ENCODE data around the gene SCAI. TPM values are rescaled to one million over a fixed set of nuclear protein-coding genes. Genes with fewer than 3 reads are reported as not detected.
"Not testable (repeated sequence)": the region's sequence is repeated elsewhere in the genome, so short reads cannot be mapped to it uniquely, and the experiment has no call there.

SCAI gene
- total RNA-seq, 1 donor from 2014 or later: 50.5 TPM

DNA sequence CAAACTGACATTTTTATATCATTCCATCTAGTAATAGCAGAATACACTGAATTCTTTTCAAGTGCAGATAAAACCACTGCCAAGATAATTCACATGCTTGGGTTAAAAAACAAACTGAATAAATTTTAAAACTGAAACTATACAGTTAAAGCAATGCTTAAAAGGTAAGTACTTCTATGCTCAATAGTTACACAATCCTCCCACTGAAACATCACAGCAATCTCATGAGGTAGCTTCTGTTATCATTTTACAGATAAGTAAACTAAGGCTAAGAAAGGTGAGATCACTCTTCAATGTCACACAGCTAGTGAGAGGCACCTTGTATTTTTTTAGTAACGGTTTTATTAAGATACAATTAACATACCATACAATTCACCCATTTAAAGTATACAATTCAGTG lies 189.1 kb downstream of the SCAI start:
- no peak for FAIRE-seq
- DNase-seq (ENCODE audit: low spot score in 2 of 2): no peak

DNA sequence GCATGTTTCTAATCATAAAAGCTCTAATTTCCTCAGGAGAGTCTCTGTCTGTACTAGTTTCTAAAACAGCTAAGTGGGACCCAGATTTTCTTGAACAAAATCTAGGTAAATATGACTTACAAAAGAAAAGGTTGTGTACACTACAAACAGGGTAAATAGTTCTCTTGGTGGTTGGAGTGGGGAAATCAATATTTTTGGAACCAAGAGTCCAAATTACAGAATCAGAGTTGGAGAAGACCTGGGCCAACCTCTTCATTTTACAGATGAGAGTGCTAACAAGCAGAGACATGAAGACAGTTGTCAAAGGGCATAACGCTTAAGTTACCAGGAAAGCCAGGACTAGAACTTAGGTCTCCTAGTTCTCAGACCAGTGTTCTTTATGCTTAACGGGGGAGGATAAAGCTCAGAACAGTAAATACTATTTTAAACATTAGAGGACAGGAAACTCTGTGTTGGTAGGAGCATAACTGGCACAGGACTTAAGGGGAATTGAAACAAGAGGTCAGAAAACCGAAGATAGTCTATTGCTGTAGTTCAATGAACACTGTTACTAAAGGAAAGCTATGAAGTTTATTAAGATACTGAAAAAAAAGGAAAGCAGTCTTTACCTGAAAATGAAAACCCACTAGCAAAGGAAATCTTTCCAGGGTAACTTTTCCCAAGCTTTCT lies 193.1 kb downstream of the SCAI start:
- DNase-seq (ENCODE audit: low spot score in 2 of 2) (no peak), FAIRE-seq (no peak)

DNA sequence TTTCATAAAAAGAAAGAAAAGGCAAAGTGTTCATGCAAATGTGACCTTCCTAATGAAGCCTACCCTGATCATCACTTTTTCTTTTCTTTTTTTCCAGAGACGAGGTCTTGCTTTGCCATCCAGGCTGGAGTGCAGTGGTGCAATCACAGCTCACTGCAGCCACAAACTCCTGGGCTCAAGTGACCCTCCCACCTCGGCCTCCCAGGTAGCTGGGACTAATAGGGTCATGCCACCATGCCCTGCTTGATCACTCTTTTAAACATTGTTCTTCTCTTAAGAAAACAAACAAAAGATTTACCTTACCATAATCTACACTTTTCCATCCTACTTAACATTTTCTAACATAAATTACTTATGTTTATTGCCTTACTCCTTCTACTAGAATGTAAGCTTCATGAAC lies 193.9 kb downstream of the SCAI start:
- FAIRE-seq: no peak
- DNase-seq (ENCODE audit: low spot score in 2 of 2): no peak

DNA sequence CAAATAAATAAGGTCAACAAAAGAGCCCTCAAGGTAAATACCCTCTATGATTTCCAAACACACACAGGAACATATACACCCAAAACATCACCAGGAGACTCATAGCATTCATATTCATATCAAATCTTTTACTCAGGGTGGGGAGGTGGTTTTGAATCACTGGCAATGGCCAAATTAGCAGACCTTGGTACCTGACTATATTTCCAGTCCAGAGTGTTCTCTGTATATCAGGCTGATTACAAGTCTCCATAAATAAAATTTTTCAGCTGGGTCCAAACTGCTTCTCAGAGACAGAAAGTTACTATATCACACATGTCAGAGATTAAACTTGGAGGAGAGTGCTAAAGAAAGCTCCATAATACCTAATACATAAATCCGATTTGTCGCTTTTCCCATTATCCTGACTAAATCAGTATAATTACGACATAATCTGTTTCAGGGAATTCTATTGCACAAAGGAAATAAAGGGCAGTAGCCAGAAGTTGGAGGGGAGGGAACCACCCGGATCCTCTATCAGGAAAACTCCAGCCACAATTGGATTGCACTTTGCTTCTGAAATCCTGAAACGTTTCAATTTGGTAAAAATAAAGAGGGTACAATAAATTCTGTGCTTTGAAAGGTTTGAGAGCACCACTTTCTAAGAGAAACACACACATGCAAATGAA lies 195.5 kb downstream of the SCAI start:
- DNase-seq (ENCODE audit: low spot score in 2 of 2) (no peak), FAIRE-seq (no peak)

DNA sequence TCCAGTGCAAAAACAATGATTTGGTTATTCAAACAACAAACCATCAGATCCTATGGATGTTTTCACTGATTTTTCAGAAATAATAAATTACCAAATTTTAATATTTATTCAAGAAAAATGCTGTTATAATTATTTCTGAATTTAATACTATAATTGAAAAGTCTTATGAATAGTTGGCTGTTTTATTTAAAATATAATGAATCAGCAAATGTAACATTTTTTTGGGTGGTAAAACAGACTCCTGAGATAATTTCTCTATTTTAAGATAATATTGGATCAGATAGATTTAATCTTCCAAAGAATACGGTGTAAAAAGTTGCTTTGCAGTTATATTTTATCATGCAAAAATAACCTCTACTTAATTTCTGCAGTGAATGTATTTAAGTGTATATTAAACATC lies 197.2 kb downstream of the SCAI start:
- FAIRE-seq (no peak), DNase-seq (ENCODE audit: low spot score in 2 of 2) (no peak)

DNA sequence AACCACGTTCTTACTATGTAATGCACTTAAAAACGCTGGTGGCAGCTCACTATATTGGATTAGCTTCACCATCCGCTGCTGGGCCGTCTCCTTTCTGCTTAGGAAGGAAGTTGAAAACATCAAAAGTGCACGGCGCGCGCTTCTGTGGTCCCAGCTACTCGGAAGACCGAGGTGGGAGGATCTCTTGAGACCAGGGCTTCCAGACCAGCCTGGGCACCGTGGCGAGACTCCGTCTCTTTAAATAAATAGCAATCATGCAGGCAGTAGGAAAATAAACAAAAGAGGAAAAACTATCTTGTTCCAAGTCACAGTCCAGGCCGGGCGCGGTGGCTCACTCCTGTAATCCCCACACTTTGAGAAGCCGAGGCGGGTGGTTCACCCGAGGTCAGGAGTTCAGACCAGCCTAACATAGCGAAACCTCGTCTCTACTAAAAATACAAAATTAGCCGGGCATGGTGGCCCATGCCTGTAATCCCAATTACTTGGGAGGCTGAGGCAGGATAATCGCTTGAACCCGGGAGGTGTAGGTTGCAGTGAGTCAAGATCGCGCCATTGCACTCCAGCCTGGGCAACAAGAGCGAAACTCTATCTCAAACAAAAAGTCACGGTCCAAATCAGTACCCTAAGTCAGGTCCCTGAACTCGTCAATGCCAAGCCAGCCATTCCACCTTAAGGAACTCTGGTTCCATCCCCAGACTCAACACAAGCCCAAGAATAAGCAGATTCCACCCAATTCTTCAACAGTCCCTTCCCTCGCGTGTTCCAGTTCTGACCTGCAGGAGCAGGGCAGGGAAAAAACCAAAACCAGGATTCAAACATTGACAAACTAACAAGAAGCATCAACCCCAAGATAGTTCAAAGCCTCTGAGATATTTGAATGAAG lies 201.4 kb downstream of the SCAI start:
- DNase-seq (ENCODE audit: low spot score in 2 of 2): peak in 1 of 2 donors; percentile 30
- no peak for FAIRE-seq

DNA sequence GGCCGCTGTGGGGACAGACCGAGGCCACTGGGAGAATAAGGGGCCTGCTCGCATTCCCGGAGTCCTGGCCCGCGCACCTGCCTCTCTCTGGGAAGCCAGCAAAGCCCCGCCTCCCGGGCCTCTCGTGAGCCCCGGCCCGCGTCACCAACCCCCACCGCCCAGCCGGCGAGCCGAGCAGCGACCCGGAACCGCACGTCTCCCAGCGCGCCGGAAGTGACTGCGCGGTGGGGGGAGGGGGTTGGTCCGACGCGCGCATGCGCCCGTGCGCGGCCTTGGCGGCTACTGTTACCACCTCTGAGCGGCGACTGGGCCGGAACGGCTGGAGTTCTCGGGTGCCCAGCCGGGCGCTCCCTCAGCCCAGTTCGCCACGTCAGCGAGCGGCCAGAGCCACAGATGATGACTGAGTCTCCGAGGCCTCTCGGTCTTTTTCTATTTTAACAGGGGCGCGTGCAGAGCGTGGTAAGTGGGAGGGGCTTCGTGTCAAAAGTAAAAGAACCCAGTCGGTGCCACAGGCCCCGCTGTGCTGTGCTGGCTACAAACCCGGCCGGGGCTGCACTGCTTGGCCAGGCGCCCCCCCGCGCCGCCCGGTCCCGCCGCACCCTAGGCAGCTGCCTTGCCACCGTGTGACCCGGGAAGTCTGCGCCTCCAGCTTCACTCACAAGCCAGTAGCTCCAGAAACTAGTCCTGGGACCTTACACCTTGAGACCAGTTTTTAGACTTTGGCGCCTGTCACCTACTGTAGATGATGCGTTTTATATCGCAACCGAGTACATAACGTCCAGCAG lies 202.2 kb downstream of the SCAI start, which contains the start of gene GOLGA1:
Gene GOLGA1, minus strand, starts transcription at position 190 of the 785 bp plus-strand sequence. CDS start 2,372 bp downstream, outside the sequence.
- FAIRE-seq: no peak
- peak; percentile 94 to 96 for DNase-seq (ENCODE audit: low spot score in 2 of 2)

DNA sequence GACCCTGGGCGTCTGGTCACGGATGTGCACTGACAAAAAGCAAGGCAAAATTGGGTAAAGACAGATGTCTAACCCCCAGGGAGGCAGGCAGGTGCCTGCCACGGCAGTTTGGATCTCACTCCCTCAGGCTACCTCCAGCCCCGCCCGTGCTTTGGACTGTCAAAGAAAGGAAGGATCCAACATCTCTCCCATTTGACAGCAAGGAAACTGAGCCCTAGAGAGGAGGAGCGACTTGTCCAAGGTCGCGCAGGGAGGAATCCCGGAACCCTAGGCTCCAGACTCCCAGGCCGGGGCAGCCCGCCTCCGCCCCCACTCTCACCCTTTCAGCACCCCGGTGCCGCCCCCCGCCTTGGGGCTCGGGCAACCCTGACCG lies 202.8 kb downstream of the SCAI start:
- FAIRE-seq (no peak), DNase-seq (ENCODE audit: low spot score in 2 of 2) (peak in 1 of 2 donors; percentile 8)

DNA sequence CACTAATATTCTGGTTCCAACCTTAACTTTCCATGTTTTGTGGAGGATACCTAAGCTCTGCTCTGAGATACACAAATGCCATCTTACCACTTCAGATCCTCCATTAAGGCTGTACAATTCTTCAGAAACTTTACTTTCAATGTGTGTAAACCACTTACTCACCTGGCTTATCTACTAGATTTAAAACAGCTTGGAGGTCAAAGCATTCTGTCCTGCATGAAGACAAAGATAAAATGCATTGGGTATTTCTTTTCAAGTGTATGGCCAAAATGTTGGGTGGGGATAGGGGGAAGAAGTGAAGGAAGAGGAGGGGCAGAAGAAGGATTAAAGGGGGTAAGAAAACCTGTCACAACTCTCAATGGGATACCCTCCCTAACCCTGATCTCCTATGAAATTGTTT lies 203.4 kb downstream of the SCAI start:
- DNase-seq (ENCODE audit: low spot score in 2 of 2) (no peak), FAIRE-seq (no peak)

DNA sequence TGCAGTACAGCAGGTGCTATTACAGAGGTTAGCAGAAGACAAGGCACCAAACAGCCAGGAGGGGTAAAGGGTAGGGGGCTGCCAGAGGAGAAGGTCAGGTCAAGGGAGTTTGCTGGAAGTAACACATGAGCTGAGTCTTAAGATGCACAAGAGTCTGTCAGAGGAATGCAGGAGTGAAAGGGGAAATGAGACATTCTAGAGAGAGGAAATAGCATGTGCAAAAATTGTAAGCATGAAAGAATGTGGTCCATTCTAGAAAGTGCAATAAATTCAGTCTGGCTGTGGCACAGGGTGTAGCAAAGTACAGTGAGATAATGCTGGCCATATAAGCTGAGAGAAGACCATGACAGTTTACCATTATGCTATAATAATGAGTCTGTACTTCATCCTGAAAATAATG lies 209.0 kb downstream of the SCAI start:
- no peak for FAIRE-seq
- DNase-seq (ENCODE audit: low spot score in 2 of 2): no peak

DNA sequence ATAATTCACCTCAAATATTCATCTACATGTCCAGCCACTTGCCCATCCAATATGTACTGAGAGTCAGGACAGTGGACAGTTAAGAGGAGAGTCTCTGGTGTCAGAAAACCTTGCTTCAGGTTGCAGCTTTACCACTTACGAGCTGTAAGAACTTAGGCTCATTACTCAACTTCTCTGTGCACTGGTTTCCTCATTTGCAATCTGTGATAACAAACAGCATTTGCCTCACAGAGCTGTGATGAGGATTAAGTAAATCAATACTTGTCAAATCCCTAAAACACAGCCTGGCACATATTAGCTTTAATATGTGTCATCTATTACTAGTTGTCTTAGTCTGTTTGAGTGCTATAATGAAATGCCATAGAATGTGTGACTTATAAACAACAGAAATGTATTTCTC lies 211.0 kb downstream of the SCAI start:
- DNase-seq (ENCODE audit: low spot score in 2 of 2) (no peak), FAIRE-seq (no peak)

DNA sequence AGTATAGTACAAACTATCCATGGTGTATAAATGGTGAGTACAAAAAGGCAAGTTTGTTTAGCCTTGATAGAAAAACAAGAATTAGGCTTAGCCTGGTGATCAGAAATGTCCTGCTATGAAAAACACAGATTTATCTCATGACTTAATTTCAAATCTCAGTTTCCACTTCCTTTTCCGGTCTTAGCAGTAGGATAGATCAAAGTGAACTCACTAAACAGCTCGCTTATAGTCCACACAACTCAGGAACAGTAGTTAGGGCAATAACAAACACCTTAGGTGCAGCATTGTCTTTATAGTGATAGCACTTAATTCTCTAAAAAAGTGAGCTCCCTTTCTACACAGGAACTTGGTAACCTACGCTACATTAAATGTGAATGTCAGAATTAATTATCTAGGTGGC lies 213.9 kb downstream of the SCAI start:
- DNase-seq (ENCODE audit: low spot score in 2 of 2): no peak
- FAIRE-seq: no peak

DNA sequence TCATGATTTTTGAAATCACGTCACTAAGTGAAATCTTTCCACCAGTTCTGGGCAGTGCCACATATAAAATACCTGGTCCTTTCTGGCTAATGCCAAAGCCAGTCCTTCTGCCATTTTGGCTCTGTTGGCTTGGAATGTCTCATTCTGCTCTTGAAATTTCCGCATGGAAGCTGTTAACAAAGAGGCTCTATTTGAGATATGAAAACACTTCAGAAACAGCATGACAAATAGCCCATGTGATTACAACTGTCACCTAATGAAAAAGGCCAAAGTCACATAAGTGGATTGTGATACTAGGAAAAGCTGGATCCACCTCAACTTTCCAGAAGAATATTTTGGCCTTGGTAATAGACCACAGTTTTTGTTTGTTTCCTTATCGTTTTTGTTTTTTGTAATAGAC lies 215.2 kb downstream of the SCAI start:
- FAIRE-seq (no peak), DNase-seq (ENCODE audit: low spot score in 2 of 2) (no peak)

DNA sequence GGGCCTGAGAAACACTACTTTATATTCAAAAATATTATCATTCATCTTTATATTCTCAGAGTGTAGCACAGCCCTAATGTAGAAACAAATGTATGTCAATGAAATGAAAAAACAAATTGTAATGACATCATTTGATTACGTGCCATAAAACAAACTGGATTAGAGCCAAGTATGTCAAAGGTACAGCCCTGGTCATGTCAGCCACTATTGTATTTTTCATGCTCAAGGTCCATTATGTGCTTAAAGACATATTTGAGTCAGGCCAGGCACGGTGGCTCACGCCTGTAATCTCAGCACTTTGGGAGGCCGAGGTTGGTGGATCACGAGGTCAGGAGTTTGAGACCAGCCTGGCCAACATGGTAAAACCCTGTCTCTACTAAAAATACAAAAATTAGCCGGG lies 222.9 kb downstream of the SCAI start:
- not testable (repeated sequence) for DNase-seq (ENCODE audit: low spot score in 2 of 2); FAIRE-seq

DNA sequence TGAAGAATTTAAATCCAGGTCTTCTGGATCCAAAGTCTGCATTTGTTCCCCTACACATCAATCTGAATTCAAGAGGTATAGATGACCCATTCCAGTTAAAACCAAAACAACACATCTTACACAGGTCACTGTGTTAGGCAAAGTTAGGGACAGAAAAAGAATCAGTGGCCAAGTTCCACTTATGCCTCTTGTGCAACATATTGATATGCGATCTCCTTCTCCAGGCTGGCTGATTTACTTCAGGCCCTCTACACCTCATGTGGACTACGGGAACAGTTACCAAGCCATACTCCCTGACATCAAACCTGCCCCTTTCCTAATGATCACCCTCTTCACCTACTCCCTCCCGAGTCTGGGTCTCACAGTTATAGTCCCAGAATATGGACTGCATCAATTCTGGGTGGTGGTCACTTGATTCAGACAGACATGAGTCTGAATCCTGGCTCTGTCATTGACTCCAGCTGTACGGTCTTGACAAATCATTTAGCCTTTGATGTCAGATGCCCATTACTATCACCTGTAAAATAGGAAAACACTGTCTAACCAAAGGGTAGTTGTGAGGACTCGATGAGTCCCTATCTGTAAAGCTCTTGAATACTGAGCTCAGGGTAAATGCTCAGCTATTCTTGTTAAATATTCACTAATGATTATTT lies 228.4 kb downstream of the SCAI start:
- DNase-seq (ENCODE audit: low spot score in 2 of 2): no peak

DNA sequence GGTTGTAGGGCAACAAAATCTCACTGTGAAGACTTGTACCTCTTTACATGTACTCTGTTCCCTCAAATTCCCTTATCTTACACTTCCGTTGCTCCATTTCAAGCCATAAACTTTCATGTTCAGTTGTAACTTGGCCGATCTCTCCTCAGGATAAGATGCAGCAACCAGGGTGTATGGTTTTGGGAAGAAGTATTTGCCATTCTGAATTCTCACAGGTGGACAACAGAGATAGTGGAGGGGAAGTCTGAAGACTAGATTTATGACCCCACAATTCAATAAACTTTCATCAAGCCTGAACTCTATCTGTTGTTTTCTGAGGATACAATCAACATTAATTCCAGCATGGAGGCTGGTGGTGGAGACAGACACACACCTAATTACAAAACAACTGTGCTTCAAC lies 229.9 kb downstream of the SCAI start:
- FAIRE-seq (no peak), DNase-seq (ENCODE audit: low spot score in 2 of 2) (no peak)

More for the DNA sequence above, 228.4 kb downstream of the SCAI start:
- no peak for FAIRE-seq

DNA sequence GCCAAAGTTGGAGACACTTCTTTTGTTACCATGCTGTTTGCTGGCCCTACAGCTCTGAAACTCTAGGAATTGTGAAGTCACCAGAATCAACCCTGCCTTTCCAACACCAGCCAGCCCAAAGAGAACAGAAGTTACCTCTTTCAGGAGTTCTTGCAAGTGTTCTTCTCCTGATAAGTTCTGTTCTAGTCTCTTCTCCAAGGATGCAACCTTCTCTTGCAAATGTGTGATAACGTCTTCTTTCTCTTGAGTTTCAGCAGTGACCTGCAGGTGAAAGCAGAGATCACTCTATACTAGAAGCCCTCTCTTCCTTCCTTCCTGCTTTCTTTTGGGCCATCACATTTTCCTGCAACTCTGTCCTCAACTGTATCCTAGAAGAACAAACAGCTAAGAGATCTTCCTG lies 231.6 kb downstream of the SCAI start:
- FAIRE-seq (no peak), DNase-seq (ENCODE audit: low spot score in 2 of 2) (no peak)

DNA sequence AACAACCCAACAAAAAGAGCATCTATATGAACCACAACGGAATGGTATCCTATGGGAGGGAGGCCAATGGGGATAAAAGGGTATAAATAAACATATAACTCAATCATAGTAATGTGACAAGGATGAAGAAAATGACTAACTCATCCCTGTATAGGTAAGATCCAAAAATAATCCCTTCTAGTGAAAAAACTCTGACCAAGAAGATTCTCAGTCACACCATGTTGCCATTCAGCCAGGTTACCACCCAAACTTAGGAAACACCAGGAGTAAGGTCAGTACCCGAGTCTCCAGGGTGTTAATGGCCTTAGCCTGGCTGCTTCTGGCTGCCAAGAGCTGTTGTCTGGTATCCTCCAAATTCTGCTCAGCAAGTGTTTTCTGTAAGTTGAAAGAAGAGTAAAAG lies 235.2 kb downstream of the SCAI start:
- FAIRE-seq: no peak
- no peak for DNase-seq (ENCODE audit: low spot score in 2 of 2)

DNA sequence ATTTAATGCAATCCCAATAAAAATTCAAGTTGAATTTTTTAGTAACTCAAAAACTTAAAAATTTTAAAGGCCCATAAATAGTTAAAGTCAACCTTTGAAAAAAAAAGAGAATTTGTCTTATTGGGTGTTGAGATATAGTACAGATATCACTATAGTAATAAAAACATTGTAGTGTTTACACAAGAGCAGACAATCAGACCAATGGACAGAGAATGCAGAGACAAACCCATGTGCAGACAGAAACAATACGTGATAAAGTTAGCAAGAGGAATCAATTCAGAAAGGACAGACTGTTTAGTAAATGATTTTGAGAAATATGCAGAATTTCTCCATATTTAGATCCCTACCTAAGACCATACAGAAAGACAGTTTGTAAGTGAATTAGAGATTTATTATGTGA lies 236.4 kb downstream of the SCAI start:
- DNase-seq (ENCODE audit: low spot score in 2 of 2) (no peak), FAIRE-seq (peak; percentile 17)

DNA sequence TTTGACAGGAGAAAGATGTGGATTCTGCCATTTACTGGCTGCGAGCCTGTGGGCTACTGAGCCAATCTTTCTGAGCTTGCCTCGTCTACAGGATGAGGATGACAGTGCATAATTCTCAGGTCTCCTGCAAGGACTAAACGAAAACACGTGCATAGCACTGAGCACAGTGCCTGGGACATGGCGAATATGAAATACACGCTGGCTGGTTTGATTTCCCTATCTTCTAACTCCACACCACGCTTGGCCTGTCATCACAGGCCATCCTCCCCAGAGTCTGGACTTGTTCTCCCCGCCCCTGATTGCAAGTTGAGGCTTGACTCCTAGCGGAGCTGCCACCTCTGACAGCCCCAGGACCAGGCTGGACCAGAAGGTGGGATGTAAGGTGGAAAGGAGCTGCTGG lies 243.5 kb downstream of the SCAI start:
- DNase-seq (ENCODE audit: low spot score in 2 of 2) (no peak), FAIRE-seq (no peak)

Measured in frontal cortex (tissue), 4 donors.